ENCODE data around the gene RHBDL3. TPM values are rescaled to one million over a fixed set of nuclear protein-coding genes. Genes with fewer than 3 reads are reported as not detected.

The RHBDL3 gene
- total and polyA plus RNA-seq, 10 of the 15 experiments (the other 5 are each of a cell fraction or from before 2014, with no cell fraction given) = 0.04 to 0.24 (median 0.04) TPM; not detected in 5

GRCh38 chr17:32319548-32319905, 53.9 kb downstream of the RHBDL3 start (continued):
- TF ChIP-seq IRF5 (IDR thresholded peaks at IDR 0.05; ENCODE audit: borderline replicate concordance) = no peak
- TF ChIP-seq YBX1 (IDR thresholded peaks at IDR 0.05) = 0 out of 2 replicates have a peak, but pooled peaks have one; percentile 25
- no peak for TF ChIP-seq ASH2L (IDR thresholded peaks at IDR 0.05; ENCODE audit: borderline replicate concordance, low read depth)
- no peak for TF ChIP-seq REST (IDR thresholded peaks at IDR 0.05; ENCODE audit: low read depth, low read length)
- TF ChIP-seq PBX3 (IDR thresholded peaks at IDR 0.05; ENCODE audit: insufficient replicate concordance, low read depth, low read length) = no peak
- TF ChIP-seq SPI1 (IDR thresholded peaks at IDR 0.05; ENCODE audit: borderline replicate concordance, insufficient read depth, low read depth, low read length) = 0 out of 2 replicates have a peak, but pooled peaks have one; percentile 14
- no peak for TF ChIP-seq ZNF687 (IDR thresholded peaks at IDR 0.05)
- peak; percentile 60 for TF ChIP-seq DPF2 (IDR thresholded peaks at IDR 0.05)
- no peak for TF ChIP-seq E2F8 (IDR thresholded peaks at IDR 0.05; ENCODE audit: low read depth, partially characterized antibody)
- TF ChIP-seq NRF1 (conservative IDR thresholded peaks at IDR 0.05; ENCODE audit: low read depth, low read length) = no peak
- no peak for TF ChIP-seq KDM1A (IDR thresholded peaks at IDR 0.05; ENCODE audit: borderline replicate concordance)
- peak; percentile 99 for TF ChIP-seq MEF2B (IDR thresholded peaks at IDR 0.05; ENCODE audit: partially characterized antibody, poor library complexity, severe bottlenecking)
- no peak for TF ChIP-seq ESRRA (IDR thresholded peaks at IDR 0.05; ENCODE audit: low read length)
- no peak for TF ChIP-seq PAX5 (IDR thresholded peaks at IDR 0.05; ENCODE audit: borderline replicate concordance, low read depth, low read length)
- no peak for TF ChIP-seq ATF2 (IDR thresholded peaks at IDR 0.05; ENCODE audit: low read length)
- no peak for TF ChIP-seq SREBF1 (IDR thresholded peaks at IDR 0.05; ENCODE audit: low read length)
